Smooth muscle cell (in vitro differentiated cells): ENCODE data around the gene DNAJC16. TPM values are rescaled to one million over a fixed set of nuclear protein-coding genes. Genes with fewer than 3 reads are reported as not detected.

Experiments
- DNase-seq: peaks from one replicate; lab custom pipeline; 2025; ENCODE audit not compliant: unreplicated experiment; lab: John Stamatoyannopoulos, UW
- H2AFZ ChIP-seq: fragments of 200-600 bp; sonication (generic); 2 replicates; pipeline ENCODE4 v1.6.0; 2016; ENCODE audit warnings: antibody characterized with exemption, low read depth, mild to moderate bottlenecking
- H3F3A ChIP-seq: fragments of 200-600 bp; sonication (generic); 2 replicates; pipeline ENCODE4 v1.6.0; 2017; ENCODE audit warnings: antibody characterized with exemption, low read depth
- H3K27ac ChIP-seq: fragments of 200-600 bp; sonication (generic); 2 replicates; pipeline ENCODE4 v1.5.1; 2016; ENCODE audit warnings: low read depth, mild to moderate bottlenecking
- H3K27me3 ChIP-seq: fragments of 200-600 bp; sonication (generic); 2 replicates; pipeline ENCODE4 v1.6.1; 2016; ENCODE audit warnings: low read depth, mild to moderate bottlenecking
- H3K36me3 ChIP-seq: fragments of 200-600 bp; sonication (generic); 2 replicates; pipeline ENCODE4 v1.5.1; 2016; ENCODE audit warnings: low read depth
- H3K4me1 ChIP-seq: fragments of 200-600 bp; sonication (generic); 2 replicates; pipeline ENCODE4 v1.5.1; 2016; ENCODE audit warnings: low read depth
- H3K4me2 ChIP-seq: fragments of 200-600 bp; sonication (generic); 2 replicates; pipeline ENCODE4 v1.6.0; 2016; ENCODE audit warnings: mild to moderate bottlenecking
- H3K4me3 ChIP-seq: fragments of 200-600 bp; sonication (generic); 2 replicates; pipeline ENCODE4 v1.5.1; 2016; ENCODE audit warnings: mild to moderate bottlenecking
- H3K79me2 ChIP-seq: fragments of 200-600 bp; sonication (generic); 2 replicates; pipeline ENCODE4 v1.6.0; 2016; ENCODE audit warnings: low read depth, mild to moderate bottlenecking
- H3K9ac ChIP-seq: fragments of 200-600 bp; sonication (generic); 2 replicates; pipeline ENCODE4 v1.6.0; 2016; ENCODE audit warnings: low read depth
- H3K9me3 ChIP-seq: fragments of 200-600 bp; sonication (generic); replicated peaks from 2 replicates; pipeline ENCODE4 v1.5.1; 2016; ENCODE audit warnings: low read depth
- H4K20me1 ChIP-seq: fragments of 200-600 bp; sonication (generic); 2 replicates; pipeline ENCODE4 v1.6.0; 2016; ENCODE audit warnings: low read depth
- WGBS: methylation state at CpG from one replicate; pipeline ENCODE4 v1.1.7; 2016; ENCODE audit warnings: low lambda C conversion rate; 5-methylcytosine and 5-hydroxymethylcytosine counted together
- polyA plus RNA-seq: library from polyadenylated mRNA; unstranded; fragments of >200 nt; fragmentation: Nextera tagmentation; extraction: Ambion mirVana; gene quantifications from 2 replicates; pipeline ENCODE4 v1.2.1, GENCODE V29; 2016
- total RNA-seq: library from RNA; depleted of rRNA; stranded (reverse); fragments of >200 nt; gene quantifications from 2 replicates; pipeline ENCODE4 v1.2.3, GENCODE V29; 2014
- TF ChIP-seq, protein P1 (sequence below): fragments of 200-600 bp; sonication (generic); IDR thresholded peaks from 2 replicates; pipeline ENCODE4 v1.5.1; 2017; ENCODE audit warnings: borderline replicate concordance, mild to moderate bottlenecking, antibody characterized with exemption; ENCODE audit not compliant: insufficient read depth, poor library complexity, severe bottlenecking

The DNAJC16 gene
- total and polyA plus RNA-seq, 2 experiments from 2014 or later: 4.0 to 18.3 TPM

DNA sequence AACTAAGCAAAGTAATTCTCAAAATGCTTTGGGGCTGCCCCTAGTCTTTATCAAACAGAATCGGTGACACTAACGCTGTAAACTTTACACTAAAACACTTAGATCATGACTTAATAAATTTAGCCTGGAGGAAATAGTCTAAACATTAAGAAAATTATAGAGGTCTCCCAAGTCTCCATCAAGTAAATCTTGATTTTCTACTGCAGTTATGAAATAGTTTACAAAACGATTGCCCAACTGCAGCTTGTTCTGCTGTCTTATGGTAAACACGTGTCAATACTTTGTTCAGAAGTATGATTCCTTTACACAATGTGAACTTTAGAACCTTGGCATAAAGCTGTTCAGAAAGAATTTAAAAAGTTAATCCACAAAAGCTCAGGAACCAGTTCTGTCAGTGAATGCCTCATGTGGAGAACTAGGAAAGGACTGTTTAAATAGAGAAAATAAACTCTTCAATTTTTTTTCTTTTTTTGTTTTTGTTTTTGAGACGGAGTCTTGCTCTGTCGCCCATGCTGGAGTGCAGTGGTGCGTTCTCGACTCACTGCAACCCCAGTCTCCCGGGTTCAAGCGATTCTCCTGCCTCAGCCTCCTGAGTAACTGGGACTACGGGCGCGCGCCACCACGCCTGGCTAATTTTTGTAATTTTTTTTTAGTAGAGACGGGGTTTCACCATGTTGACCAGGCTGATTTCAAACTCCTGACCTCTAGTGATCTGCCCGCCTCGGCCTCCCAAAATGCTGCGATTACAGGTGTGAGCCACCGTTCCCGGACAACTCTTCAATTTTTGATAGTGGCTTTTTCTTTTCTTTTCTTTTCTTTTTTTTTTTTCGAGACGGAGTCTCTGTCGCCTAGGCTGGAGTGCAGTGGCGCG lies 92.2 kb downstream of the DNAJC16 start:
- Histone ChIP-seq H3K9ac (peak overlapping the region; percentile 81), H3K4me2 (peak overlapping the region; percentile 88), H3K27ac (peak overlapping the region; percentile 82), H3K36me3 (no peaks in the 10 kb centered on the region), H3K4me1 (peaks cover 20% of the 10 kb centered on the region), H2AFZ (no peak overlapping the region), H3K27me3 (no peaks in the 10 kb centered on the region), H3K79me2 (peaks cover 48% of the 10 kb centered on the region), H3K4me3 (peak overlapping the region; percentile 68), H3F3A (peaks cover 5% of the 10 kb centered on the region), H3K9me3 (no peaks in the 10 kb centered on the region), H4K20me1 (peaks cover 32% of the 10 kb centered on the region)
- WGBS: 82% methylated on average over 21 of the region's 26 CpGs
- TF ChIP-seq, protein P1, sequence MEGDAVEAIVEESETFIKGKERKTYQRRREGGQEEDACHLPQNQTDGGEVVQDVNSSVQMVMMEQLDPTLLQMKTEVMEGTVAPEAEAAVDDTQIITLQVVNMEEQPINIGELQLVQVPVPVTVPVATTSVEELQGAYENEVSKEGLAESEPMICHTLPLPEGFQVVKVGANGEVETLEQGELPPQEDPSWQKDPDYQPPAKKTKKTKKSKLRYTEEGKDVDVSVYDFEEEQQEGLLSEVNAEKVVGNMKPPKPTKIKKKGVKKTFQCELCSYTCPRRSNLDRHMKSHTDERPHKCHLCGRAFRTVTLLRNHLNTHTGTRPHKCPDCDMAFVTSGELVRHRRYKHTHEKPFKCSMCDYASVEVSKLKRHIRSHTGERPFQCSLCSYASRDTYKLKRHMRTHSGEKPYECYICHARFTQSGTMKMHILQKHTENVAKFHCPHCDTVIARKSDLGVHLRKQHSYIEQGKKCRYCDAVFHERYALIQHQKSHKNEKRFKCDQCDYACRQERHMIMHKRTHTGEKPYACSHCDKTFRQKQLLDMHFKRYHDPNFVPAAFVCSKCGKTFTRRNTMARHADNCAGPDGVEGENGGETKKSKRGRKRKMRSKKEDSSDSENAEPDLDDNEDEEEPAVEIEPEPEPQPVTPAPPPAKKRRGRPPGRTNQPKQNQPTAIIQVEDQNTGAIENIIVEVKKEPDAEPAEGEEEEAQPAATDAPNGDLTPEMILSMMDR: no peak
- no peak for DNase-seq

DNA sequence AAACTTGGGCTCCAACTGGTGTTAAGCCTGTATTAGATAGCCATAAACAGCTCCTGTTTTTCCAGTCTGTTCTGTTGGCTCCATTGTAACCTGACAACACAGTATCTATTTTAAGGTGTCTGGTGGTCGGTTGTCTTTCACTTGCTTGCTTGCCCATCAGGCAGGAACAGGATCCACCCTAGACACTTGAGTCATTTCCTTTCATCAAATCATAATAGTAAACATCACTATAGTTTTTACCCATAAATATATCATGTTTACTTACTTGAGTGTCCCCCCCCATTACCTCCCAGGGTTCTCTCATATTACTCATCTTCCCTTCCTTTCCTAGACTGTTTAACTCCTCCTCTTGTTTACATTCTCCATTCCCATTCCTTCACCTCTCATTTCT lies 93.5 kb downstream of the DNAJC16 start:
- Histone ChIP-seq H3F3A (peaks cover 5% of the 10 kb centered on the region), H3K79me2 (peaks cover 61% of the 10 kb centered on the region), H3K27me3 (no peaks in the 10 kb centered on the region), H3K4me3 (peak overlapping the region; percentile 68), H4K20me1 (peaks cover 45% of the 10 kb centered on the region), H3K9ac (peak overlapping the region; percentile 41), H2AFZ (no peak overlapping the region), H3K4me1 (peaks cover 20% of the 10 kb centered on the region), H3K27ac (peak overlapping the region; percentile 82), H3K4me2 (peak overlapping the region; percentile 49), H3K9me3 (no peaks in the 10 kb centered on the region), H3K36me3 (no peaks in the 10 kb centered on the region)
- DNase-seq: no peak
- WGBS: 15% methylated on average over 1 of the region's 1 CpG
- TF ChIP-seq, protein P1: no peak

DNA sequence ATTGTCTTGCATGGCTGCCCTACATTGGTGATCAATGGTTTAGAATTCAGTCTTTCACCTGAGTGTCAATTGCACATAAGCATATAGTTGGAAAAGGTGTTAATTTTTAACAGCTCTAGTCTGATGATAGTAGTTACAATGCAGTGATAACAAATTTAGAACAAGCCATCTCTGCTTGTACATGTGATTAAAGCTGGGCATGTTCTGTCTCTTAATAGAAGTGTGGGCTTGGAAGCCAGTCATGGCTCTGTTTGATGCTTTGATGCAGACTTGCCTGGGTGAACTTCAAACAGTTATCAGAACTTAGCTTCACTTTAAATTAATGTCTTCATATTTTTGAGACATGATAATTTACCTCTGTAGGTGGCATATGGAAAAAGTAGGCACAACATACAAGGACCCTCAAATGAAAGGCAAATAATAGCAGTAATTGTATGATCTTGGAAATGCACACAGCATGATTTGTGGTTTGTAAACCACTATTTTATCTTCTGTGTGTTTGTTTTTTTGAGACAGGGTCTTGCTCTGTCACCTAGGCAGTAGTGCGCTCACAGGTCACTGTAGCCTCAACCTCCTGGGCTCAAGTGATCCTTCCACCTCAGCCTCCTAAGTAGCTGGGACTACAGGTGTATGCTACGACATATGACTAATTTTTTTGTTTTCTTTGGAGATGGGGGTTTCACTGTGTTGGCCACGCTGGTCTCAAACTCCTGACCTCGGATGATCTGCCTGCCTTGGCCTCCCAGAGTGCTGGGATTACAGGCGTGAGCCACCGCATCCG lies 94.4 kb downstream of the DNAJC16 start:
- no peak overlapping the region for H3K4me3 ChIP-seq
- peaks cover 20% of the 10 kb centered on the region for H3K4me1 ChIP-seq
- H4K20me1 ChIP-seq: peaks cover 54% of the 10 kb centered on the region
- no peaks in the 10 kb centered on the region for H3K9me3 ChIP-seq
- no peak overlapping the region for H3K9ac ChIP-seq
- TF ChIP-seq, protein P1: no peak
- no peaks in the 10 kb centered on the region for H3K27me3 ChIP-seq
- peak overlapping the region; percentile 82 for H3K27ac ChIP-seq
- H3K36me3 ChIP-seq: no peaks in the 10 kb centered on the region
- no peak for DNase-seq
- peaks cover 66% of the 10 kb centered on the region for H3K79me2 ChIP-seq
- H3F3A ChIP-seq: peaks cover 5% of the 10 kb centered on the region
- H2AFZ ChIP-seq: no peak overlapping the region
- 95% methylated on average over 7 of the region's 7 CpGs for WGBS
- H3K4me2 ChIP-seq: peak overlapping the region; percentile 49
